ENCODE data around the gene PTBP1. TPM values are rescaled to one million over a fixed set of nuclear protein-coding genes. Genes with fewer than 3 reads are reported as not detected.
"Not testable (repeated sequence)": the region's sequence is repeated elsewhere in the genome, so short reads cannot be mapped to it uniquely, and the experiment has no call there.

Gene PTBP1
- total RNA-seq, 8 experiments from 2014 or later: 39.0 to 258 (median 109) TPM

GRCh38 chr19:820212-820611, 23.0 kb downstream of the PTBP1 start:
- H3K4me1 ChIP-seq (replicated peaks in 1 of 2): peaks cover 19 to 21% of the 10 kb centered on the region in 2 donors
- ATAC-seq (replicated peaks in 6 of 8); H3K27ac ChIP-seq; in situ Hi-C loops (cut with MboI; ENCODE audit: low pct_unique_long_range_greater_than_20kb in 2 of 9, low sequenced_read_pairs in 9 of 9, unreplicated experiment in 9 of 9): not testable (repeated sequence)
- H3K4me3 ChIP-seq: peak overlapping the region in 1 of 5 donors; percentile 88
- 60 to 72% (median 62%) methylated on average over 1 to 2 of the region's 5 CpGs; no CpG with 5 or more reads in 7 of the 10 experiments for WGBS, 10 experiments

GRCh38 chr19:821231-821824, 24.1 kb downstream of the PTBP1 start:
- no CpG with 5 or more reads among the region's 64 CpGs for WGBS, 10 experiments
- in situ Hi-C loops (cut with MboI; ENCODE audit: low pct_unique_long_range_greater_than_20kb in 2 of 9, low sequenced_read_pairs in 9 of 9, unreplicated experiment in 9 of 9): no loop called here
- Histone ChIP-seq H3K27ac (peak overlapping the region; percentile 93 to 94), H3K4me1 (replicated peaks in 1 of 2) (peaks cover 19 to 21% of the 10 kb centered on the region in 2 donors), H3K4me3 (peak overlapping the region; percentile 46 to 88 (median 75))
- ATAC-seq (replicated peaks in 6 of 8): peak in 7 of 8 experiments; percentile 12 to 40 (median 28)

- in situ Hi-C loops (cut with MboI; ENCODE audit: low pct_unique_long_range_greater_than_20kb in 2 of 9, low sequenced_read_pairs in 9 of 9, unreplicated experiment in 9 of 9): no loop called here
- Histone ChIP-seq H3K4me1 (replicated peaks in 1 of 2) (peaks cover 19 to 21% of the 10 kb centered on the region in 2 donors), H3K4me3 (peak within 1 kb of the TSS; percentile 46 to 88 (median 75)), H3K27ac (peak within 1 kb of the TSS; percentile 93 to 94)
- no CpG with 5 or more reads among the region's 86 CpGs for WGBS, 10 experiments
- peak in 5 of 8 experiments; percentile 80 to 84 (median 83) for ATAC-seq (replicated peaks in 6 of 8)
Observed at GRCh38 chr19:821825-822503, 24.7 kb downstream of the PTBP1 start, which contains the start of gene PLPPR3. Gene PLPPR3 (minus strand): TSS chr19:821955. CDS start chr19:821559, 396 bp downstream.

GRCh38 chr19:823565-824121, 26.4 kb downstream of the PTBP1 start:
- 17 to 100% (median 87%) methylated on average over 1 to 3 of the region's 12 CpGs; no CpG with 5 or more reads in 3 of the 10 experiments for WGBS, 10 experiments
- in situ Hi-C loops (cut with MboI; ENCODE audit: low pct_unique_long_range_greater_than_20kb in 2 of 9, low sequenced_read_pairs in 9 of 9, unreplicated experiment in 9 of 9): no loop called here
- peak overlapping the region; percentile 18 to 57 for H3K27ac ChIP-seq
- peaks cover 19 to 21% of the 10 kb centered on the region in 2 donors for H3K4me1 ChIP-seq (replicated peaks in 1 of 2)
- no peak overlapping the region for H3K4me3 ChIP-seq
- no peak for ATAC-seq (replicated peaks in 6 of 8)

- peaks cover 19 to 21% of the 10 kb centered on the region in 2 donors for H3K4me1 ChIP-seq (replicated peaks in 1 of 2)
- no peak overlapping the region for H3K27ac ChIP-seq
- 56 to 100% (median 75%) methylated on average over 1 to 8 of the region's 15 CpGs; no CpG with 5 or more reads in 6 of the 10 experiments for WGBS, 10 experiments
- no peak overlapping the region for H3K4me3 ChIP-seq
- ATAC-seq (replicated peaks in 6 of 8): no peak
- in situ Hi-C loops (cut with MboI; ENCODE audit: low pct_unique_long_range_greater_than_20kb in 2 of 9, low sequenced_read_pairs in 9 of 9, unreplicated experiment in 9 of 9): no loop called here
Observed at GRCh38 chr19:824885-825284, 27.6 kb downstream of the PTBP1 start.

- ATAC-seq (replicated peaks in 6 of 8): no peak
- H3K27ac ChIP-seq: no peak overlapping the region
- WGBS, 10 experiments: 71 to 100% (median 88%) methylated on average over 1 to 12 of the region's 19 CpGs; no CpG with 5 or more reads in 3 of the 10 experiments
- in situ Hi-C loops (cut with MboI; ENCODE audit: low pct_unique_long_range_greater_than_20kb in 2 of 9, low sequenced_read_pairs in 9 of 9, unreplicated experiment in 9 of 9): no loop called here
- H3K4me3 ChIP-seq: no peak overlapping the region
- H3K4me1 ChIP-seq (replicated peaks in 1 of 2): peaks cover 14 to 15% of the 10 kb centered on the region in 2 donors
Observed at GRCh38 chr19:825897-826644, 28.8 kb downstream of the PTBP1 start.

- Histone ChIP-seq H3K27ac (no peak overlapping the region), H3K4me3 (no peak overlapping the region), H3K4me1 (replicated peaks in 1 of 2) (peaks cover 14 to 15% of the 10 kb centered on the region in 2 donors)
- 91 to 100% methylated on average over 3 to 6 of the region's 11 CpGs; no CpG with 5 or more reads in 8 of the 10 experiments for WGBS, 10 experiments
- in situ Hi-C loops (cut with MboI; ENCODE audit: low pct_unique_long_range_greater_than_20kb in 2 of 9, low sequenced_read_pairs in 9 of 9, unreplicated experiment in 9 of 9): no loop called here
- ATAC-seq (replicated peaks in 6 of 8): peak in 1 of 8 experiments; percentile 13
Observed at GRCh38 chr19:827314-827709, 30.1 kb downstream of the PTBP1 start.

- WGBS, 10 experiments: 40 to 100% (median 82%) methylated on average over 1 to 9 of the region's 33 CpGs; no CpG with 5 or more reads in 6 of the 10 experiments
- in situ Hi-C loops (cut with MboI; ENCODE audit: low pct_unique_long_range_greater_than_20kb in 2 of 9, low sequenced_read_pairs in 9 of 9, unreplicated experiment in 9 of 9): no loop called here
- peaks cover 10 to 11% of the 10 kb centered on the region in 2 donors for H3K4me1 ChIP-seq (replicated peaks in 1 of 2)
- H3K4me3 ChIP-seq: no peak within 1 kb of the TSS
- ATAC-seq (replicated peaks in 6 of 8): peak in 6 of 8 experiments; percentile 4 to 80 (median 36)
- no peak within 1 kb of the TSS for H3K27ac ChIP-seq
Observed at GRCh38 chr19:827710-828321, 30.6 kb downstream of the PTBP1 start, which contains the start of gene AZU1. Gene AZU1 (plus strand): TSS chr19:827837. CDS start chr19:827847, 10 bp downstream.

GRCh38 chr19:829129-829758, 32.0 kb downstream of the PTBP1 start:
- no peak overlapping the region for H3K27ac ChIP-seq
- H3K4me1 ChIP-seq (replicated peaks in 1 of 2): no peaks in the 10 kb centered on the region
- in situ Hi-C loops (cut with MboI; ENCODE audit: low pct_unique_long_range_greater_than_20kb in 2 of 9, low sequenced_read_pairs in 9 of 9, unreplicated experiment in 9 of 9): no loop called here
- WGBS, 10 experiments: 40 to 95% (median 53%) methylated on average over 1 to 4 of the region's 18 CpGs; no CpG with 5 or more reads in 5 of the 10 experiments
- H3K4me3 ChIP-seq: no peak overlapping the region
- no peak for ATAC-seq (replicated peaks in 6 of 8)

- no peak overlapping the region for H3K27ac ChIP-seq
- ATAC-seq (replicated peaks in 6 of 8): peak in 2 of 8 experiments; percentile 10 to 22
- in situ Hi-C loops (cut with MboI; ENCODE audit: low pct_unique_long_range_greater_than_20kb in 2 of 9, low sequenced_read_pairs in 9 of 9, unreplicated experiment in 9 of 9): no loop called here
- H3K4me3 ChIP-seq: no peak overlapping the region
- WGBS, 10 experiments: 80 to 100% (median 88%) methylated on average over 1 to 7 of the region's 38 CpGs; no CpG with 5 or more reads in 6 of the 10 experiments
- H3K4me1 ChIP-seq (replicated peaks in 1 of 2): peaks cover 0 to 3% of the 10 kb centered on the region in 2 donors
Observed at GRCh38 chr19:831407-832369, 34.4 kb downstream of the PTBP1 start.

GRCh38 chr19:834216-834615, 37.0 kb downstream of the PTBP1 start:
- ATAC-seq (replicated peaks in 6 of 8): no peak
- Histone ChIP-seq H3K4me3 (no peak overlapping the region), H3K27ac (no peak overlapping the region), H3K4me1 (replicated peaks in 1 of 2) (peaks cover 3 to 8% of the 10 kb centered on the region in 2 donors)
- in situ Hi-C loops (cut with MboI; ENCODE audit: low pct_unique_long_range_greater_than_20kb in 2 of 9, low sequenced_read_pairs in 9 of 9, unreplicated experiment in 9 of 9): no loop called here
- whole genome bisulfite sequencing, 10 experiments: 60 to 86% (median 73%) methylated on average over 1 to 11 of the region's 24 CpGs; no CpG with 5 or more reads in 4 of the 10 experiments
